ENCODE measurements around the gene CHTF8.

Gene CHTF8

DNA sequence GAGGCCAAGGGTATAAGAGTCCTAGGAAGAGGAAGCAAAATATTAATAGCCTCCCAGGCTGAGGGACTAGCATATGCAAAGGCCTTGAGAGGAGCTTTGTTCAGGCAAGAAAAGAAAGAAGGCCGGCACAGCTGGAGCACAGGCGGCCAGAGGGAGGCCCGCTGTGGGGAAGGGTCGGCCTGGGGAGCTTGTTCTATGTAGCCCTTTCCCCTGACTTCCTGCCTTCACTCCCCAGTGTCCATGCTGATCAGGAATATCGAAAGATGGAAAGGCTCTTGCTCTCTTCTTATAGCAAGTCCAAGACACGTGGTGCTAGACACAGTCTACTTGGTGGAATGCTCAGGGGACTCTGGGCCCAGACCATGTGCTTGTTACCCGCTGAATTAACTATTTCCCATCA lies 54.3 kb downstream of the CHTF8 start:
- no peaks in the 10 kb centered on the region for H3K36me3 Mint-ChIP-seq (ENCODE audit: low read depth)
- TF ChIP-seq, protein P1, sequence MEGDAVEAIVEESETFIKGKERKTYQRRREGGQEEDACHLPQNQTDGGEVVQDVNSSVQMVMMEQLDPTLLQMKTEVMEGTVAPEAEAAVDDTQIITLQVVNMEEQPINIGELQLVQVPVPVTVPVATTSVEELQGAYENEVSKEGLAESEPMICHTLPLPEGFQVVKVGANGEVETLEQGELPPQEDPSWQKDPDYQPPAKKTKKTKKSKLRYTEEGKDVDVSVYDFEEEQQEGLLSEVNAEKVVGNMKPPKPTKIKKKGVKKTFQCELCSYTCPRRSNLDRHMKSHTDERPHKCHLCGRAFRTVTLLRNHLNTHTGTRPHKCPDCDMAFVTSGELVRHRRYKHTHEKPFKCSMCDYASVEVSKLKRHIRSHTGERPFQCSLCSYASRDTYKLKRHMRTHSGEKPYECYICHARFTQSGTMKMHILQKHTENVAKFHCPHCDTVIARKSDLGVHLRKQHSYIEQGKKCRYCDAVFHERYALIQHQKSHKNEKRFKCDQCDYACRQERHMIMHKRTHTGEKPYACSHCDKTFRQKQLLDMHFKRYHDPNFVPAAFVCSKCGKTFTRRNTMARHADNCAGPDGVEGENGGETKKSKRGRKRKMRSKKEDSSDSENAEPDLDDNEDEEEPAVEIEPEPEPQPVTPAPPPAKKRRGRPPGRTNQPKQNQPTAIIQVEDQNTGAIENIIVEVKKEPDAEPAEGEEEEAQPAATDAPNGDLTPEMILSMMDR (IDR thresholded peaks at IDR 0.05; ENCODE audit: unreplicated experiment in 3 of 3) = no peak
- H3K9me3 Mint-ChIP-seq = no peaks in the 10 kb centered on the region
- peaks cover 3% of the 10 kb centered on the region for H3K27me3 Mint-ChIP-seq (ENCODE audit: low read depth)
- H3K27ac Mint-ChIP-seq = no peak overlapping the region
- no peak overlapping the region for H3K4me3 Mint-ChIP-seq
- no peaks in the 10 kb centered on the region for H3K4me1 Mint-ChIP-seq

DNA sequence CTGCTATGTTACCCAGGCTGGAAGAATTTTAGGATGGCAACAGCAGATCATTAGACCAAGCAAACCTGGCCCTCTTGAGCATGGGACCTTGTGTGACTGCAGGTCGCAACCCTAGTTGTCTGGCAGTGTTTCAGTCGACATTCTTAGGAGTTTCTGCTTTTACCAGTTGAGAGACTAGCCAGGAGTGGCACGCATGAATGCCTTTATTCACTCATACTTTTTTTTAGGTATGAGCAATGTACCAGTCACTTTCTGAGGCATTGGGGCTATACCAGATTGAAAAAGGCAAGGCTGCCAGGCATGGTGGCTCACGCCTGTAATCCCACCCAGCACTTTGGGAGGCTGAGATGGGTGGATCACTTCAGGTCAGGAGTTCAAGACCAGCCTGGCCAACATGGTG lies 55.1 kb downstream of the CHTF8 start:
- TF ChIP-seq, protein P1 (IDR thresholded peaks at IDR 0.05; ENCODE audit: unreplicated experiment in 3 of 3) = no peak
- Mint-ChIP-seq H3K4me3 (no peak overlapping the region), H3K4me1 (peaks cover 4% of the 10 kb centered on the region), H3K27me3 (ENCODE audit: low read depth) (peaks cover 3% of the 10 kb centered on the region), H3K36me3 (ENCODE audit: low read depth) (no peaks in the 10 kb centered on the region), H3K9me3 (no peaks in the 10 kb centered on the region), H3K27ac (no peak overlapping the region)

DNA sequence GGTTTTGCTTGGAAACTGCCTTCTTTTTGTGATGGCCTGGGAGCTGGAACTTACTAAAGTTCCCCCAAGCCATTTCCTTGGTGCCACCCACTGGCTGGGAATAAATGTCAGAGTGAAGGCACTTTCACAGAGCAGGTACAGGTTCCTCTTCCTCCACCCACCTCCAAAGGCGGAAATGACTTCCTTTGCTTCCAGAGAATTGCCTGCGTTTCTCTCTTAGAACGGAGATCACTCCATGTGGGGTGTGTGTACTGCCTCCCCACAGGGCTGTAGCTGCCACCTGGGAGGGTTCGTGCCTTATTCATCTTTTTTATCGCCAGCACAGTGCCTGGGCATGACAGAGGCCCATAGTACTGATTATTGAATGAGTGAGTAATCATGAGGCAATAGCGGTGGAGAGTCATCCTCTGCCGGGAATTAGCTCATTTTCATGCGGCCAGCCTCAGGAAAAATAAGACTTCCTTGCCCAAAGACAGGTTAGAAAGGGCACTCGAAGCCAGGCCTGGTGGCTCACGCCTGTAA lies 59.1 kb downstream of the CHTF8 start:
- Mint-ChIP-seq H3K27me3 (ENCODE audit: low read depth) (peaks cover 3% of the 10 kb centered on the region), H3K9me3 (no peaks in the 10 kb centered on the region)

DNA sequence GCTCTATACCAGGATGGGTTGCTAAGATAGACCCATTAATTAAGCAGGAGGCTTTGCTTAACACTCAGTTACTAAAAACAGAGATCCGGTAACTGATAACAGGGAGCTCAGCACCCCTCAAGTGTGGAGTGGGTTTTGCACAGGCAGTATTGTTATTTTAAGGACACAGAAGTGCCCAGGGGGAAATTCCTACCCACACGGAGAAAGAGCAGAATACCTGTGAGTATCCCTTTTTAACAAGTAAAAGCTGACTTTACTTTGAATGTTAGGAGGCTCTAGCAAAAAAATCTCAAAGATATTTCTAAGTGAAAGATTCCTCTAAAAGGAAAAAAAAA lies 59.8 kb downstream of the CHTF8 start:
- Mint-ChIP-seq H3K27ac (no peak overlapping the region), H3K36me3 (ENCODE audit: low read depth) (no peaks in the 10 kb centered on the region), H3K9me3 (no peaks in the 10 kb centered on the region), H3K4me3 (no peak overlapping the region), H3K4me1 (peaks cover 9% of the 10 kb centered on the region), H3K27me3 (ENCODE audit: low read depth) (peaks cover 3% of the 10 kb centered on the region)
- TF ChIP-seq, protein P1 (IDR thresholded peaks at IDR 0.05; ENCODE audit: unreplicated experiment in 3 of 3) = no peak

More for the DNA sequence above, 59.1 kb downstream of the CHTF8 start:
- H3K36me3 Mint-ChIP-seq (ENCODE audit: low read depth) = no peaks in the 10 kb centered on the region
- H3K4me1 Mint-ChIP-seq = peaks cover 9% of the 10 kb centered on the region
- no peak overlapping the region for H3K4me3 Mint-ChIP-seq
- TF ChIP-seq, protein P1 (IDR thresholded peaks at IDR 0.05; ENCODE audit: unreplicated experiment in 3 of 3) = no peak
- H3K27ac Mint-ChIP-seq = no peak overlapping the region

DNA sequence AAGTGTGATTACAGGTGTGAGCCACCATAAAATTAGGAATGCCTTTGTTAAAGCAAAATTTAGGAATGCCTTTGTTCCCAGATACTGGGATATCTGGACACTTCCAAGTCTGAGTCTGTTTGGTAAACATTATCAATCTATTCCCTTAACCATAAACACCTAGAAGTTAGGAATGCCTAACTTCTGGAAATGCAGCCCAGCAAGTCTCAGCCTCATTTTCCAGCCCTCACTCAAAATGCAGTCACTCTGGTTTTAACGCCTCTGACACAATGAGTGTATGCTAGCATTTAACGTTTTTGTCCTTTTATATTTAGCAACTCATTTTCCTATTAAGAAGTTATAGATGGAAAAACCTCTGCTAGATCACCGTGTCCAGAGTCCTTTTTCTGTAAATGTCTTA lies 61.4 kb downstream of the CHTF8 start:
- H3K9me3 Mint-ChIP-seq = no peaks in the 10 kb centered on the region
- H3K4me1 Mint-ChIP-seq = peaks cover 9% of the 10 kb centered on the region
- no peaks in the 10 kb centered on the region for H3K36me3 Mint-ChIP-seq (ENCODE audit: low read depth)
- peaks cover 3% of the 10 kb centered on the region for H3K27me3 Mint-ChIP-seq (ENCODE audit: low read depth)
- no peak overlapping the region for H3K4me3 Mint-ChIP-seq
- TF ChIP-seq, protein P1 (IDR thresholded peaks at IDR 0.05; ENCODE audit: unreplicated experiment in 3 of 3) = no peak
- no peak overlapping the region for H3K27ac Mint-ChIP-seq

DNA sequence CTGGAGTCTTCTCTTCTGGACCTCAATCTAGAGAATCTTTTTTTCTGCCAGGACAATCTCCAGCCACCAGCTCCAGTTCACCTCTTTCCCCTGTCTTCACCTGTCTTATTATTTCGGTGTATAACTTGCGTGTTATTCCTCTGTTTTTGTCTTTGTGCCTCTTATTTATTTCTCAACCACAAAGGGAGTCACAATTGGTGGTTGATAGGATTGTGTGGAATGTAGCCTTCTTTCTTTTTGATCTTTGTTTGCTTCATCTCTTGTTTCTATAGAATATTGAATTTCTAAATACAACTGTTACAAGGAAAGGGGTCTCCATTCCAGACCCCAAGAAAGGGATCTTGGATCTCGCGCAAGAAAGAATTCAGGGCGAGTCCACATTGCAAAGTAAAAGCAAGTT lies 62.9 kb downstream of the CHTF8 start:
- H3K4me1 Mint-ChIP-seq = peaks cover 25% of the 10 kb centered on the region

More for the DNA sequence above, 62.9 kb downstream of the CHTF8 start:
- no peaks in the 10 kb centered on the region for H3K36me3 Mint-ChIP-seq (ENCODE audit: low read depth)
- no peak overlapping the region for H3K4me3 Mint-ChIP-seq
- TF ChIP-seq, protein P1 (IDR thresholded peaks at IDR 0.05; ENCODE audit: unreplicated experiment in 3 of 3) = no peak
- no peaks in the 10 kb centered on the region for H3K9me3 Mint-ChIP-seq
- H3K27me3 Mint-ChIP-seq (ENCODE audit: low read depth) = peaks cover 3% of the 10 kb centered on the region
- H3K27ac Mint-ChIP-seq = no peak overlapping the region

Measured in nephron (organoid).